Sigmoid colon (tissue), 4 donors: ENCODE results near the gene TSPYL6.

Experiments used
- EP300 ChIP-seq, 4 donors: sonication (generic); formaldehyde crosslinking; IDR thresholded peaks; one replicate each; pipeline ENCODE4 v1.6.1; 2017; ENCODE audit warnings: antibody characterized with exemption in 4 of 4
- POLR2A ChIP-seq, 2 donors: fragments of 450-650 bp; IDR thresholded peaks; one replicate each; pipeline ENCODE4 v1.6.1; 2016; ENCODE audit warnings: antibody characterized with exemption in 2 of 2, mild to moderate bottlenecking in 2 of 2, moderate library complexity in 2 of 2
- TF ChIP-seq, protein P1 (sequence below), 4 experiments: fragments of 450-650 bp in 3 of 4; fragments of 200-600 bp in 1 of 4; IDR thresholded peaks; one replicate each; pipeline ENCODE4 v1.5.1; 2016 to 2019; ENCODE audit warnings: antibody characterized with exemption in 4 of 4, mild to moderate bottlenecking in 3 of 4, moderate library complexity in 2 of 4

GRCh38 chr2:54284826-54285225, 28.8 kb upstream of the TSPYL6 start:
- TF ChIP-seq, protein P1, sequence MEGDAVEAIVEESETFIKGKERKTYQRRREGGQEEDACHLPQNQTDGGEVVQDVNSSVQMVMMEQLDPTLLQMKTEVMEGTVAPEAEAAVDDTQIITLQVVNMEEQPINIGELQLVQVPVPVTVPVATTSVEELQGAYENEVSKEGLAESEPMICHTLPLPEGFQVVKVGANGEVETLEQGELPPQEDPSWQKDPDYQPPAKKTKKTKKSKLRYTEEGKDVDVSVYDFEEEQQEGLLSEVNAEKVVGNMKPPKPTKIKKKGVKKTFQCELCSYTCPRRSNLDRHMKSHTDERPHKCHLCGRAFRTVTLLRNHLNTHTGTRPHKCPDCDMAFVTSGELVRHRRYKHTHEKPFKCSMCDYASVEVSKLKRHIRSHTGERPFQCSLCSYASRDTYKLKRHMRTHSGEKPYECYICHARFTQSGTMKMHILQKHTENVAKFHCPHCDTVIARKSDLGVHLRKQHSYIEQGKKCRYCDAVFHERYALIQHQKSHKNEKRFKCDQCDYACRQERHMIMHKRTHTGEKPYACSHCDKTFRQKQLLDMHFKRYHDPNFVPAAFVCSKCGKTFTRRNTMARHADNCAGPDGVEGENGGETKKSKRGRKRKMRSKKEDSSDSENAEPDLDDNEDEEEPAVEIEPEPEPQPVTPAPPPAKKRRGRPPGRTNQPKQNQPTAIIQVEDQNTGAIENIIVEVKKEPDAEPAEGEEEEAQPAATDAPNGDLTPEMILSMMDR (IDR thresholded peaks at IDR 0.05): no peak
- TF ChIP-seq EP300 (IDR thresholded peaks at IDR 0.05) (no peak), POLR2A (IDR thresholded peaks at IDR 0.05) (no peak)
